Stimulated activated naive B cell treated with anti-CD40 and anti-IgM and Interleukin-4, amounts not matched to agents 10 μg/mL and 1 μg/mL and 100 μg/mL, for 72 hours (primary cell): ENCODE data around the gene SLC49A3.
"Not testable (repeated sequence)": the region's sequence is repeated elsewhere in the genome, so short reads cannot be mapped to it uniquely, and the experiment has no call there.

Source experiments
- ATAC-seq, 2 donors: fragments of 150-1000 bp; cut with Tn5 transposase; replicated peaks; 2 replicates each; pipeline ENCODE4 v1.10.0; 2021; ENCODE audit warnings: moderate library complexity in 1 of 2
- DNase-seq: peaks from one replicate; pipeline ENCODE4 v3.0.0; 2021
- H3K27ac Mint-ChIP-seq: one replicate; pipeline ENCODE4 v1.8.0; 2022; ENCODE audit warnings: mild to moderate bottlenecking, mixed read lengths
- H3K27me3 Mint-ChIP-seq, 2 donors: one replicate each; pipeline ENCODE4 v1.8.0; 2022; ENCODE audit warnings: mixed read lengths in 2 of 2
- H3K36me3 Mint-ChIP-seq, 2 donors: one replicate each; pipeline ENCODE4 v1.8.0; 2022; ENCODE audit warnings: mixed read lengths in 2 of 2, mild to moderate bottlenecking in 1 of 2
- H3K4me1 Mint-ChIP-seq, 2 donors: one replicate each; pipeline ENCODE4 v1.8.0; 2022; ENCODE audit warnings: mixed read lengths in 2 of 2, mild to moderate bottlenecking in 1 of 2
- H3K4me3 Mint-ChIP-seq, 2 donors: one replicate each; pipeline ENCODE4 v1.8.0; 2022; ENCODE audit warnings: mild to moderate bottlenecking in 2 of 2, mixed read lengths in 2 of 2, moderate library complexity in 1 of 2
- H3K9me3 Mint-ChIP-seq, 2 donors: one replicate each; pipeline ENCODE4 v1.8.0; 2022; ENCODE audit warnings: mixed read lengths in 2 of 2, mild to moderate bottlenecking in 1 of 2

Gene SLC49A3

DNA sequence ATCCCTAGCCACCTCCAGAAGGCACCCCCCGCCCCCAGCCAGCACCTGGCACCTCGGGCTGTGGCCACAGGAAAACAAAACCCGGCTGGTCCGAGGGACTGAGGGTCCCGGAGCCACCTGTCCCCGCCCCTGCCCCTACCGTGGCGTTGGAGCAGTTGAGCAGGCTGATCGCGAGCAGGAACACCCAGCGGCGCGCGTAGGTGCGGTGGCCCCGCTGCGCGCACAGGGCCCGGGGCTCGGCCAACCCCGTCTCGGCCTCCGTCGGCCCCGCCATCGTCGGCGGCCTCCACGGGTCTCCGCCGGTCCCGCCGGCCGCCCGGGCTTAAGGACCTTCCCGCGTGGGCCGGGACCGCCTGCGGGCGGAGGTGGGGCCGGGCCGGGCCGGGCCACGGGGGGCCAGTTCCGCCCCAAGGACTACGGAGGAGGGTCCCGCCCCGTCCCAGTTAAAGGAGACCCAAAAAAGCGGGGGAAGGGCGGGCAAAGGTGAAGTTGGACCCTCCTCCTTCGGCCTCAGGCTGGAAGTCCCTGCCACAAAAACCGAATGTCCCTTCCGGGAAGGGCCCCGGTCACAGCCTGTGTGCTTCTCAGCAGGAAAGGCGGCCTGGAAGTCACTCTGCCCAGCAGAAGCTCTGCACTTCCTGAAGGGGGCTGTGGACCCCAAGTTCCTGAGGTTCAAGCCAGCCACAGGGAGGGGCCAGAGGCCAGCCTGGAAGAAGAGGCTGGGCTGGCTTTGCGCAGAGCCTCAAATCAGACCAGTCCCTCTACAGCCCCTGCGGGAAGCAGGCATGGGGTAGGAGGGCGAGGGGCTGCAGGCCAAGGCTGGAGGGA lies at the start of gene SLC49A3:
TSS of gene SLC49A3 (minus strand) at position 298 of the 828 bp plus-strand sequence. CDS start at position 274, 24 bp downstream.
- peak; percentile 48 to 52 for ATAC-seq
- DNase-seq = no peak

GRCh38 chr4:736561-736960 lies 47.6 kb upstream of the SLC49A3 start:
- DNase-seq, H3K27me3 Mint-ChIP-seq, ATAC-seq: not testable (repeated sequence)

More for the DNA sequence above, at the start of gene SLC49A3:
- H3K4me3 Mint-ChIP-seq = peak within 1 kb of the TSS; percentile 25 to 65
- peaks cover 0 to 2% of the 10 kb centered on the region in 2 donors for H3K36me3 Mint-ChIP-seq
- peaks cover 3 to 20% of the 10 kb centered on the region in 2 donors for H3K4me1 Mint-ChIP-seq
- no peaks in the 10 kb centered on the region for H3K9me3 Mint-ChIP-seq
- no peak within 1 kb of the TSS for H3K27ac Mint-ChIP-seq
- H3K27me3 Mint-ChIP-seq = peaks cover 24 to 50% of the 10 kb centered on the region in 2 donors

DNA sequence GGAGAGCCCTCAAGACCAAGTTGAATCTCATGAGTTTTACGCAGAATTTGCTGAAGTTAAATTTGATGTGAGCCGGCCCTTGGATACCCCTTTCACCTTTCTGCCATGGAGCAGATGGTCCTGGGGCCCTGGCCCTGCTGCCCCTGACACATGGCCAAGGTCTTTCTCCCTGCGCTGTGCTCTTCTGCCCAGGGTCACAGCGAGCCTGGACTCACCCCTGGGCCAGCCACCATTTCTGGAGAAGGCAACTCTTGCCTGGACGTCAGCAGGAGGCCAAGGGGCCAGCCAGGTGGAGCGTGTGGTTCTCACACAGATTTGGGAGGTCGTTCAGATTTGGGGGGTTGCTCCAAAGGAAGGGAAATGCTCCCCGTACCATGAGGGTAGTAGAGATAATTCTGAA lies 46.6 kb upstream of the SLC49A3 start:
- peaks cover 34 to 47% of the 10 kb centered on the region in 2 donors for H3K36me3 Mint-ChIP-seq
- no peak overlapping the region for H3K27ac Mint-ChIP-seq
- no peaks in the 10 kb centered on the region for H3K27me3 Mint-ChIP-seq
- ATAC-seq (no peak), DNase-seq (no peak)
- peaks cover 0 to 2% of the 10 kb centered on the region in 2 donors for H3K9me3 Mint-ChIP-seq
- H3K4me3 Mint-ChIP-seq = no peak overlapping the region
- H3K4me1 Mint-ChIP-seq = no peaks in the 10 kb centered on the region

More at GRCh38 chr4:736561-736960, 47.6 kb upstream of the SLC49A3 start:
- H3K9me3 Mint-ChIP-seq, H3K4me1 Mint-ChIP-seq, H3K27ac Mint-ChIP-seq, H3K4me3 Mint-ChIP-seq: not testable (repeated sequence)
- peaks cover 28 to 42% of the 10 kb centered on the region in 2 donors for H3K36me3 Mint-ChIP-seq

GRCh38 chr4:734951-735350 lies 46.0 kb upstream of the SLC49A3 start:
- no peaks in the 10 kb centered on the region for H3K27me3 Mint-ChIP-seq
- ATAC-seq = no peak
- no peak overlapping the region for H3K4me3 Mint-ChIP-seq
- H3K27ac Mint-ChIP-seq = no peak overlapping the region
- H3K4me1 Mint-ChIP-seq = no peaks in the 10 kb centered on the region
- H3K9me3 Mint-ChIP-seq = peaks cover 0 to 2% of the 10 kb centered on the region in 2 donors
- no peak for DNase-seq
- peaks cover 36 to 49% of the 10 kb centered on the region in 2 donors for H3K36me3 Mint-ChIP-seq

DNA sequence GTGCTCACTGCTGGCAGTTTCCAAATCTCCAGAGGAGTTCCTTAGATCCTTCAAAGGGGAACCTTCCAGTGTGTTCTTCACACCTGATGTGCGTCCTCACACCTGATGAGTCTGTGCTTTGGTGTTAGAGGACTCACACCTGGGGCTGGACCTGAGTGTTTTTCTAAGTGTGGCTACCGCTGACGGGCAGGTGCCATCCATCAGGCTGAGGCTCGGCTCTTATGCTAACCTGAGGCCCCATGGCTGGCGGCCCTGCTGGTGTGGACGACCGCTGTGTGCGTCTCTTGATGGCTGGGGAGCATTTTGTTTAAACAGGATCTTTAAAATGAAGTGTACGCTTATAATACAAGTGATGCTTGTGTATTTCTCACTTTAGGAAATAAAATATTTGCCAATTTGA lies 45.1 kb upstream of the SLC49A3 start:
- H3K27me3 Mint-ChIP-seq = no peaks in the 10 kb centered on the region
- no peak for ATAC-seq
- H3K4me1 Mint-ChIP-seq = no peaks in the 10 kb centered on the region
- H3K36me3 Mint-ChIP-seq = peaks cover 32 to 42% of the 10 kb centered on the region in 2 donors
- H3K27ac Mint-ChIP-seq = no peak overlapping the region
- DNase-seq = no peak
- H3K4me3 Mint-ChIP-seq = no peak overlapping the region
- peaks cover 0 to 2% of the 10 kb centered on the region in 2 donors for H3K9me3 Mint-ChIP-seq

GRCh38 chr4:733631-733980 lies 44.7 kb upstream of the SLC49A3 start:
- Mint-ChIP-seq H3K27me3 (no peaks in the 10 kb centered on the region), H3K36me3 (peaks cover 32 to 42% of the 10 kb centered on the region in 2 donors), H3K9me3 (peaks cover 0 to 2% of the 10 kb centered on the region in 2 donors), H3K4me1 (no peaks in the 10 kb centered on the region), H3K27ac (no peak overlapping the region), H3K4me3 (no peak overlapping the region)
- DNase-seq (no peak), ATAC-seq (no peak)

DNA sequence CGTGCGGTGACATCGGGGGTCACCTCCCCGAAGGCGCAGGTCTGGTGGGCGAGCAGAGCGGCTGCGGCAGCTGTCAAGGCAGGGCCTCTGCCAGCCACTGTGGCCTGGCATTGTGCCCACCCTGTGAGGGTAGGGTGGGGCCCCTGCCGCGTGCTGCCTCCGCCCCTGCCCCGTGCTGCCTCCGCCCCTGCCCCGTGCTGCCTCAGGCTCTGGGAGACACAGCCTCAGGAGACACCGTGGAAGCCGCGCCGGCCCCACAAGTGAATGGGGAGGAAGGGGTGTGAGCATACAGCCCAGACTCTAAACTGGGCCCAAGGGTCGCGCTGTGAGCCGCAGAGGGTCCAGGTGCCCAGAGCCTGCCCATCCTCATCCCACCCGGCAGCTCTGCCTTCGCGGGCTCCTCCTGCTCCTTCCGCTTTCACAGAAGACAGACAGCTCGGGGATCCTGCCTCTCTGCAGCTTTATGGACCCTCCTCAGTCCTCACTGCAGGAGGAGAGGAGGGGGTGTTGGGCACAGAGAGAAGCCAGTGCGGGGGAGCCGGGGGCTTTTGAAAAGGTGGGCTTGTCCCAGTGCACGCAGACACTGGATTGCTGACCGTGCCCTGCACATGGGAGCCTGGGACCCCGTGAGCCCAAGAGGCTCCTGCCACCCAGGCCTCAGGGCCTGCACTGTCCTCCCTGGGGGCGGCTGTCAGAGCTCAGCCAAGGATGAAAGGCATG lies 44.1 kb upstream of the SLC49A3 start:
- H3K36me3 Mint-ChIP-seq = peaks cover 31 to 42% of the 10 kb centered on the region in 2 donors
- ATAC-seq = no peak

DNA sequence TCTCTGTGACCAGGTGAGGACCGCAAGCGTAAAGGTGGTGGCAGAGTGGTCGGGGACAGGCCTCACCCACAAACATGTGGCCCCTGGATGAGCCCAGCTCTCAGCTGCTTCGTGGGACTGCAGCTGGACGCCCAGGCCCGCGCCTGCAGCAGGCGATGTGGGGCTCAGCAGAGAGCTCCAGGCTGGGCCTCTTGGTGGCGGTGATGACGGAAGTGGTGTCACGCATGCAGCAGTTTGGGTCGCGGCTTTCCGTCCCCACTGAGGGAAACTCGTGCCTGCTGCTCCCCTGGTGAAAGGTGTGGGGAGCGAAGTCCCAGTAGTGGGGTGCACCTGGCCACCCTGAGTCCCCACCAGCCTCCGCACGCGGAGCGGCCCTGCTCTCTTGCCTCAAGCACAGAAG lies 43.5 kb upstream of the SLC49A3 start:
- Mint-ChIP-seq H3K4me1 (peaks cover 0 to 3% of the 10 kb centered on the region in 2 donors), H3K4me3 (no peak overlapping the region), H3K27ac (no peak overlapping the region), H3K9me3 (peaks cover 0 to 2% of the 10 kb centered on the region in 2 donors), H3K36me3 (peaks cover 25 to 36% of the 10 kb centered on the region in 2 donors), H3K27me3 (no peaks in the 10 kb centered on the region)
- ATAC-seq (no peak), DNase-seq (no peak)

More for the DNA sequence above, 44.1 kb upstream of the SLC49A3 start:
- H3K4me1 Mint-ChIP-seq = no peaks in the 10 kb centered on the region
- no peak overlapping the region for H3K4me3 Mint-ChIP-seq
- H3K27me3 Mint-ChIP-seq = no peaks in the 10 kb centered on the region
- H3K9me3 Mint-ChIP-seq = peaks cover 0 to 2% of the 10 kb centered on the region in 2 donors
- no peak overlapping the region for H3K27ac Mint-ChIP-seq
- no peak for DNase-seq

GRCh38 chr4:731954-732353 lies 43.0 kb upstream of the SLC49A3 start:
- not testable (repeated sequence) for H3K27ac Mint-ChIP-seq, ATAC-seq, H3K4me1 Mint-ChIP-seq

GRCh38 chr4:730946-731904 lies 42.3 kb upstream of the SLC49A3 start:
- H3K27ac Mint-ChIP-seq, ATAC-seq, H3K4me1 Mint-ChIP-seq: not testable (repeated sequence)

More at GRCh38 chr4:731954-732353, 43.0 kb upstream of the SLC49A3 start:
- not testable (repeated sequence) for H3K9me3 Mint-ChIP-seq, H3K27me3 Mint-ChIP-seq, DNase-seq, H3K4me3 Mint-ChIP-seq
- peaks cover 25 to 33% of the 10 kb centered on the region in 2 donors for H3K36me3 Mint-ChIP-seq

DNA sequence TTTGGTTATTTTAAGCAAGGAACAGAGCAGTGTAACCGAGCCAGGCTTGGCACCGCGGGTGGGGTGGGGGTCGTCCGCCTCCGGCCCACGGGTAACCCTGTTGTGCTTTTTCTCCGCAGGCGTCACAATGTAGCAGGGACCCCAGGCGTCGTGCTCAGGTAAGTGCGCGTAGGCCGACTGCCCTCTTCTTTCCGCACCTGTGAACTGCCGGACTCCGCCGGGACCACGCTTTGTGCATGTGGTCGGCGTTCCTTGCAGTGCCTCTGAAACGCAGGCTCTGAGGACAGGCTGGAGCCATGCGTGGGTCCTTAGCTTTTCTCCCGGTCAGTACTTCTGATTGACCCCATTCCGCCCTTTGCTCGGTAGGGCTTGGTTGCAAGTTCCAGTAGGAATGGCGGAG lies 41.6 kb upstream of the SLC49A3 start:
- Mint-ChIP-seq H3K36me3 (peaks cover 27 to 32% of the 10 kb centered on the region in 2 donors), H3K4me1 (peaks cover 10 to 16% of the 10 kb centered on the region in 2 donors), H3K27ac (no peak overlapping the region), H3K27me3 (no peaks in the 10 kb centered on the region), H3K4me3 (no peak overlapping the region), H3K9me3 (peaks cover 0 to 2% of the 10 kb centered on the region in 2 donors)
- ATAC-seq (no peak), DNase-seq (no peak)

More at GRCh38 chr4:730946-731904, 42.3 kb upstream of the SLC49A3 start:
- H3K9me3 Mint-ChIP-seq, H3K4me3 Mint-ChIP-seq, H3K27me3 Mint-ChIP-seq, DNase-seq: not testable (repeated sequence)
- H3K36me3 Mint-ChIP-seq = peaks cover 27 to 35% of the 10 kb centered on the region in 2 donors

- no peak overlapping the region for H3K27ac Mint-ChIP-seq
- ATAC-seq (no peak), DNase-seq (no peak)
- H3K4me1 Mint-ChIP-seq = peaks cover 15 to 24% of the 10 kb centered on the region in 2 donors
- H3K9me3 Mint-ChIP-seq = peaks cover 0 to 2% of the 10 kb centered on the region in 2 donors
- no peaks in the 10 kb centered on the region for H3K27me3 Mint-ChIP-seq
- no peak overlapping the region for H3K4me3 Mint-ChIP-seq
- H3K36me3 Mint-ChIP-seq = peaks cover 20 to 24% of the 10 kb centered on the region in 2 donors
Measured at GRCh38 chr4:729336-730315, 40.7 kb upstream of the SLC49A3 start.

DNA sequence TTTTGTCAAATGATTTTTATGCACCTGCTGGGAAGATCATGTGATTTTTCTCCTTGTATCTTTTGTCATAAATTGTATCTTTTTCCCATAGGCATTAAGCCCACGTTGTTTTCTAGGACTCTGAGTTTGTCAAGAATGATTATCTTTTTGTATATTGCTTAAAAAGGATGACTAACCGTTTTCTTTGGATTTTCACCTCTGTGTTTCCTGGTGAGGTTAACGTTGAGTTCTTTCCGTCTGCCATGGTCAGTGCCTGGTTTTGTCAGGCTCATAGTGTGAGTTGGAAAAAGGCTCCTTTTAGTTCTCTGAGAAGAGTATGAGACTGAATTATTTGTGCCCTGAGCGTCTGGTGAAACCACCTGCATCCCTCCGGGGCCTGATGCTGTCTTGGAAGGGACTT lies 38.6 kb upstream of the SLC49A3 start:
- Mint-ChIP-seq H3K36me3 (peaks cover 22 to 28% of the 10 kb centered on the region in 2 donors), H3K4me1 (peaks cover 19 to 26% of the 10 kb centered on the region in 2 donors), H3K27ac (no peak overlapping the region), H3K27me3 (no peaks in the 10 kb centered on the region), H3K4me3 (no peak overlapping the region), H3K9me3 (peaks cover 0 to 2% of the 10 kb centered on the region in 2 donors)
- DNase-seq = no peak
- no peak for ATAC-seq
